Measurements from ENCODE around the gene ARRB1. TPM values are rescaled to one million over a fixed set of nuclear protein-coding genes. Genes with fewer than 3 reads are reported as not detected.

Gene ARRB1
- total RNA-seq, 1 experiment from 2014 or later = 116 TPM

GRCh38 chr11:75339685-75340409 is 11.6 kb downstream of the ARRB1 start:
- POLR2A ChIA-PET = interaction anchor here (0.6 to 1.2 kb wide), 4 partner anchors 13 to 47 kb away, joined by 3 to 9 read pairs (median 4); no protein-coding TSS in a partner anchor
- peaks cover 62% of the 10 kb centered on the region for H3K4me1 Mint-ChIP-seq (ENCODE audit: low read depth, unreplicated experiment)
- peaks cover 23% of the 10 kb centered on the region for H3K36me3 Mint-ChIP-seq (ENCODE audit: insufficient read depth, unreplicated experiment)
- no peak overlapping the region for H3K4me3 Mint-ChIP-seq (ENCODE audit: unreplicated experiment)
- no peaks in the 10 kb centered on the region for H3K9me3 Mint-ChIP-seq (ENCODE audit: unreplicated experiment)
- Histone ChIP-seq H3K9me3 (no peaks in the 10 kb centered on the region), H3K27me3 (replicated peaks; ENCODE audit: control insufficient read depth, insufficient read depth, low read length) (no peaks in the 10 kb centered on the region), H3K4me3 (ENCODE audit: low read depth, low read length) (no peak overlapping the region), H3K4me1 (peaks cover 73% of the 10 kb centered on the region), H3K36me3 (ENCODE audit: control insufficient read depth, insufficient read depth, low read length) (peaks cover 3% of the 10 kb centered on the region; the same call in 1 of the 2 replicates)
- no peak for DNase-seq
- CTCF ChIA-PET = interaction anchor here (0.7 to 2.2 kb wide), 9 partner anchors 9 to 92 kb away, joined by 3 to 18 read pairs (median 5); no protein-coding TSS in a partner anchor
- TF ChIP-seq, protein P1, sequence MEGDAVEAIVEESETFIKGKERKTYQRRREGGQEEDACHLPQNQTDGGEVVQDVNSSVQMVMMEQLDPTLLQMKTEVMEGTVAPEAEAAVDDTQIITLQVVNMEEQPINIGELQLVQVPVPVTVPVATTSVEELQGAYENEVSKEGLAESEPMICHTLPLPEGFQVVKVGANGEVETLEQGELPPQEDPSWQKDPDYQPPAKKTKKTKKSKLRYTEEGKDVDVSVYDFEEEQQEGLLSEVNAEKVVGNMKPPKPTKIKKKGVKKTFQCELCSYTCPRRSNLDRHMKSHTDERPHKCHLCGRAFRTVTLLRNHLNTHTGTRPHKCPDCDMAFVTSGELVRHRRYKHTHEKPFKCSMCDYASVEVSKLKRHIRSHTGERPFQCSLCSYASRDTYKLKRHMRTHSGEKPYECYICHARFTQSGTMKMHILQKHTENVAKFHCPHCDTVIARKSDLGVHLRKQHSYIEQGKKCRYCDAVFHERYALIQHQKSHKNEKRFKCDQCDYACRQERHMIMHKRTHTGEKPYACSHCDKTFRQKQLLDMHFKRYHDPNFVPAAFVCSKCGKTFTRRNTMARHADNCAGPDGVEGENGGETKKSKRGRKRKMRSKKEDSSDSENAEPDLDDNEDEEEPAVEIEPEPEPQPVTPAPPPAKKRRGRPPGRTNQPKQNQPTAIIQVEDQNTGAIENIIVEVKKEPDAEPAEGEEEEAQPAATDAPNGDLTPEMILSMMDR (IDR thresholded peaks at IDR 0.05; ENCODE audit: insufficient read depth in 1 of 2, low read depth in 1 of 2, low read length in 1 of 2, severe bottlenecking in 1 of 2, unreplicated experiment in 1 of 2) = peak; percentile 6 to 13
- BruUV-seq (replicated peaks) = no TSS peak
- peak overlapping the region; percentile 75 for H3K27ac Mint-ChIP-seq (ENCODE audit: unreplicated experiment)
- intact Hi-C loops (cut with micrococcal nuclease; ENCODE audit: unreplicated experiment) = loop anchor here (5.0 kb wide), 1 partner anchor 82 kb away; no protein-coding TSS in a partner anchor
- H3K27me3 Mint-ChIP-seq (ENCODE audit: insufficient read depth, unreplicated experiment) = no peaks in the 10 kb centered on the region

DNA sequence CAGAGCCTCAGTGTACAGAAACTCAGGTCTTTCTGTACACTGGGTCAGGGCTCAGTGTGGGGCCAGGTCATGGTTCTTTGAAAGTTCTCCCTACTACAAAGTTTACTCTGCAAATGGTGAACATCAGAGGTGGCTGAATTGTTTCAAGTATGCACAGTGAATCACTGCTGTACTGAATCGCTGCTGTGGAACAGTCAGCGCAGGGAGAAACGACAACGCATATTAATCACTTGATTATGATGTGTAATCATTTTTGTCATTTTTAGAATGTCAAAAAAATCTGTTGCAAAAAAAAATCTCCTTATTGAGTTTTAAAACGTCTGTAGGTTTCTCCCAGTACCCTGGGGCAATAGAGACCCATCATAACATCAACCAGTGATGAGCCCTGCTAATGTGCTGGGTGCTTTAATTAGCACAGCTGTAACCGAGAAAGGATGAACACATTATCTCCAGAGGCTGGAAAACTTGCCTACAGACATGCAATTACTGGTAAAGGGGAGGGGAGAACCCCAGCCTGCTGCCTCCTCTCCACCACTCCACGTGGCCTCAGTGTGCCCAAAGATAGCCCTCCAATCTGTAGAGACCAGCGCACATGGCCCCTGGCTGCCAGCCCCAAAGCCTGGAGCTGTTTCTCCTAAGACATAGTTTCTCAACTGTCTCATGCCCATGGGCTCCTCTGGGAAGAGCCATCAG is 12.8 kb downstream of the ARRB1 start:
- no peaks in the 10 kb centered on the region for H3K9me3 Mint-ChIP-seq (ENCODE audit: unreplicated experiment)
- peaks cover 24% of the 10 kb centered on the region for H3K36me3 Mint-ChIP-seq (ENCODE audit: insufficient read depth, unreplicated experiment)
- peaks cover 3% of the 10 kb centered on the region; the same call in 1 of the 2 replicates for H3K36me3 ChIP-seq (ENCODE audit: control insufficient read depth, insufficient read depth, low read length)
- TF ChIP-seq, protein P1 (IDR thresholded peaks at IDR 0.05; ENCODE audit: insufficient read depth in 1 of 2, low read depth in 1 of 2, low read length in 1 of 2, severe bottlenecking in 1 of 2, unreplicated experiment in 1 of 2) = no peak
- no peak overlapping the region for H3K4me3 Mint-ChIP-seq (ENCODE audit: unreplicated experiment)
- no peak for DNase-seq
- H3K4me1 ChIP-seq = peaks cover 61% of the 10 kb centered on the region
- H3K4me3 ChIP-seq (ENCODE audit: low read depth, low read length) = no peak overlapping the region
- H3K4me1 Mint-ChIP-seq (ENCODE audit: low read depth, unreplicated experiment) = peaks cover 69% of the 10 kb centered on the region
- H3K27me3 ChIP-seq (replicated peaks; ENCODE audit: control insufficient read depth, insufficient read depth, low read length) = no peaks in the 10 kb centered on the region
- H3K27me3 Mint-ChIP-seq (ENCODE audit: insufficient read depth, unreplicated experiment) = no peaks in the 10 kb centered on the region
- POLR2A ChIA-PET = no interaction called here
- no peaks in the 10 kb centered on the region for H3K9me3 ChIP-seq
- intact Hi-C loops (cut with micrococcal nuclease; ENCODE audit: unreplicated experiment) = no loop called here
- CTCF ChIA-PET = interaction anchor here (1.5 to 2.2 kb wide), 2 partner anchors 14 to 42 kb away, joined by 5 to 18 read pairs; no protein-coding TSS in a partner anchor
- H3K27ac Mint-ChIP-seq (ENCODE audit: unreplicated experiment) = peak overlapping the region; percentile 75
- BruUV-seq (replicated peaks) = no TSS peak

- TF ChIP-seq, protein P1 (IDR thresholded peaks at IDR 0.05; ENCODE audit: insufficient read depth in 1 of 2, low read depth in 1 of 2, low read length in 1 of 2, severe bottlenecking in 1 of 2, unreplicated experiment in 1 of 2) = no peak
- peaks cover 2% of the 10 kb centered on the region; the same call in 1 of the 2 replicates for H3K36me3 ChIP-seq (ENCODE audit: control insufficient read depth, insufficient read depth, low read length)
- peaks cover 20% of the 10 kb centered on the region for H3K36me3 Mint-ChIP-seq (ENCODE audit: insufficient read depth, unreplicated experiment)
- intact Hi-C loops (cut with micrococcal nuclease; ENCODE audit: unreplicated experiment) = no loop called here
- peak overlapping the region; percentile 12 for H3K27ac Mint-ChIP-seq (ENCODE audit: unreplicated experiment)
- H3K4me3 Mint-ChIP-seq (ENCODE audit: unreplicated experiment) = no peak overlapping the region
- H3K9me3 ChIP-seq = peaks cover 1% of the 10 kb centered on the region; the same call in 1 of the 2 replicates
- peaks cover 47% of the 10 kb centered on the region for H3K4me1 ChIP-seq
- H3K27me3 Mint-ChIP-seq (ENCODE audit: insufficient read depth, unreplicated experiment) = no peaks in the 10 kb centered on the region
- BruUV-seq (replicated peaks) = no TSS peak
- ChIA-PET CTCF (no interaction called here), POLR2A (no interaction called here)
- peaks cover 62% of the 10 kb centered on the region for H3K4me1 Mint-ChIP-seq (ENCODE audit: low read depth, unreplicated experiment)
- no peak overlapping the region for H3K4me3 ChIP-seq (ENCODE audit: low read depth, low read length)
- H3K9me3 Mint-ChIP-seq (ENCODE audit: unreplicated experiment) = peaks cover 2% of the 10 kb centered on the region
- DNase-seq = no peak
- no peaks in the 10 kb centered on the region for H3K27me3 ChIP-seq (replicated peaks; ENCODE audit: control insufficient read depth, insufficient read depth, low read length)
Observed at GRCh38 chr11:75337195-75337654, 14.2 kb downstream of the ARRB1 start.

All from Caco-2 (cell line).